SU-DHL-6 (cell line): ENCODE results near the gene BMPR1B.

Source experiments
- EZH2phosphoT487 ChIP-seq: fragments of 200-600 bp; sonication (generic), shearing (Covaris generic); conservative IDR thresholded peaks from 2 replicates; pipeline ENCODE4 v1.6.1; 2018; ENCODE audit warnings: mild to moderate bottlenecking, antibody characterized with exemption, low read length, moderate library complexity, mixed read lengths
- TF ChIP-seq, protein P1 (sequence below): fragments of 200-600 bp; sonication (generic); IDR thresholded peaks from one replicate; pipeline ENCODE4 v1.5.1; 2017; ENCODE audit warnings: antibody characterized with exemption, mild to moderate bottlenecking, low read length, moderate library complexity; ENCODE audit not compliant: insufficient read depth, poor library complexity, severe bottlenecking

DNA sequence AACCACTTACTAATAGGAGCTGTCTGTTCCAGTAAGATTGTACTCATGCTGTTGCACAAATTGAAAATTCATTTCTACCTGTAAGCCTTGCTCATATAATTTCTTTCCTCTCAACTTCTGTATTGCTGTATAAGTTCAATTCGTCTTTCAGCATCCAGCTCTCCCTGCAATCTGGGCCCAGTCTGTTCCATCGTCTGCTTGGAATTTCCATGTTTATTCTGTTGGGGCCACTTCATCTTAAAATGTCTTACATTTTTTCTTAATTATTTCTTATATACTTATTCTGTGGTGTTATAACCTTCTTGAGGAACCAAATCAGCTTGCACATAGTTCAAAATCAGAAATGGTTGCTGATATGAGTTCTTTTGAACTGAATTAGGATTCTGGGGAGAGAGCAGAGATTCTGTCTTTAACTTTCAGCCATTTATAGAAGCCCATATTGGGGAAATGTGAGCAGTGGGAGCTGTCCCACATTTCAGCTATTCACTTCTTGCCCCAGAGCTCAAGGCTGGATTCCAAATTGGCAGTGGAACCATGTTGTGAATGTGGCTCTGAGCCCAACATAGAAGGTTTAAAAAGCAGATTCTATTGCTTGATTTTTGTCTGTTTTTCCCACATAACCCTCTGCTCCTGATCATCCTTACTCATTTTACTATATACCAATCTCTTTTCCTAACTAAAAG is 291.9 kb downstream of the BMPR1B start:
- TF ChIP-seq, protein P1, sequence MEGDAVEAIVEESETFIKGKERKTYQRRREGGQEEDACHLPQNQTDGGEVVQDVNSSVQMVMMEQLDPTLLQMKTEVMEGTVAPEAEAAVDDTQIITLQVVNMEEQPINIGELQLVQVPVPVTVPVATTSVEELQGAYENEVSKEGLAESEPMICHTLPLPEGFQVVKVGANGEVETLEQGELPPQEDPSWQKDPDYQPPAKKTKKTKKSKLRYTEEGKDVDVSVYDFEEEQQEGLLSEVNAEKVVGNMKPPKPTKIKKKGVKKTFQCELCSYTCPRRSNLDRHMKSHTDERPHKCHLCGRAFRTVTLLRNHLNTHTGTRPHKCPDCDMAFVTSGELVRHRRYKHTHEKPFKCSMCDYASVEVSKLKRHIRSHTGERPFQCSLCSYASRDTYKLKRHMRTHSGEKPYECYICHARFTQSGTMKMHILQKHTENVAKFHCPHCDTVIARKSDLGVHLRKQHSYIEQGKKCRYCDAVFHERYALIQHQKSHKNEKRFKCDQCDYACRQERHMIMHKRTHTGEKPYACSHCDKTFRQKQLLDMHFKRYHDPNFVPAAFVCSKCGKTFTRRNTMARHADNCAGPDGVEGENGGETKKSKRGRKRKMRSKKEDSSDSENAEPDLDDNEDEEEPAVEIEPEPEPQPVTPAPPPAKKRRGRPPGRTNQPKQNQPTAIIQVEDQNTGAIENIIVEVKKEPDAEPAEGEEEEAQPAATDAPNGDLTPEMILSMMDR, result no peak
- TF ChIP-seq EZH2phosphoT487, result no peak
